HG03064 (cell line): ENCODE measurements around the gene TACSTD2.
"Not testable (repeated sequence)": the region's sequence is repeated elsewhere in the genome, so short reads cannot be mapped to it uniquely, and the experiment has no call there.

Experiments used
- ATAC-seq: cut with Tn5 transposase; IDR thresholded peaks from one replicate; pipeline ENCODE4 v1.9.1; 2021; ENCODE audit warnings: low read depth; ENCODE audit not compliant: unreplicated experiment

TACSTD2 gene

GRCh38 chr1:58576727-58577653 is at the start of gene TACSTD2:
Gene TACSTD2 (minus strand): TSS chr1:58577252. CDS start chr1:58577156, 96 bp downstream.
- ATAC-seq: no peak

- no peak for ATAC-seq
Measured at GRCh38 chr1:58626293-58626692, 49.2 kb upstream of the TACSTD2 start.

GRCh38 chr1:58623259-58623658 is 46.2 kb upstream of the TACSTD2 start:
- ATAC-seq: not testable (repeated sequence)

- ATAC-seq: no peak
Measured at GRCh38 chr1:58622571-58622970, 45.5 kb upstream of the TACSTD2 start.

- ATAC-seq: no peak
Measured at GRCh38 chr1:58621391-58621790, 44.3 kb upstream of the TACSTD2 start.

GRCh38 chr1:58620926-58621325 is 43.9 kb upstream of the TACSTD2 start:
- ATAC-seq: no peak

GRCh38 chr1:58620259-58620658 is 43.2 kb upstream of the TACSTD2 start:
- no peak for ATAC-seq

GRCh38 chr1:58619286-58620054 is 42.4 kb upstream of the TACSTD2 start:
- no peak for ATAC-seq

- ATAC-seq: no peak
Measured at GRCh38 chr1:58618303-58618702, 41.3 kb upstream of the TACSTD2 start.

- ATAC-seq: no peak
Measured at GRCh38 chr1:58611861-58612385, 34.9 kb upstream of the TACSTD2 start.

- ATAC-seq: no peak
Measured at GRCh38 chr1:58608945-58609344, 31.9 kb upstream of the TACSTD2 start.

GRCh38 chr1:58608297-58608696 is 31.2 kb upstream of the TACSTD2 start:
- ATAC-seq: no peak

- ATAC-seq: no peak
Measured at GRCh38 chr1:58607391-58607790, 30.3 kb upstream of the TACSTD2 start.

- ATAC-seq: not testable (repeated sequence)
Measured at GRCh38 chr1:58601921-58602320, 24.9 kb upstream of the TACSTD2 start.

GRCh38 chr1:58597996-58598395 is 20.9 kb upstream of the TACSTD2 start:
- no peak for ATAC-seq

- ATAC-seq: no peak
Measured at GRCh38 chr1:58597076-58597475, 20.0 kb upstream of the TACSTD2 start.

GRCh38 chr1:58596631-58597052 is 19.6 kb upstream of the TACSTD2 start:
- ATAC-seq: no peak

GRCh38 chr1:58594546-58594945 is 17.5 kb upstream of the TACSTD2 start:
- no peak for ATAC-seq

- ATAC-seq: no peak
Measured at GRCh38 chr1:58592522-58593134, 15.6 kb upstream of the TACSTD2 start.

GRCh38 chr1:58591806-58592205 is 14.8 kb upstream of the TACSTD2 start:
- ATAC-seq: no peak

GRCh38 chr1:58590019-58590418 is 13.0 kb upstream of the TACSTD2 start:
- ATAC-seq: no peak
